ENCODE results near the gene GADL1. TPM values are rescaled to one million over a fixed set of nuclear protein-coding genes. Genes with fewer than 3 reads are reported as not detected.

Gene GADL1
- polyA plus RNA-seq, 1 donor (not counting 4 experiments of a cell fraction or from before 2014, with no cell fraction given) = not detected

GRCh38 chr3:30778933-30779332, 115.5 kb downstream of the GADL1 start:
- Histone ChIP-seq H3K4me2 (ENCODE audit: control insufficient read depth, extremely low read depth, insufficient read depth, low read depth, low read length) (no peak overlapping the region), H3K27ac (ENCODE audit: control insufficient read depth, insufficient read depth, low read length) (no peak overlapping the region), H4K20me1 (ENCODE audit: control insufficient read depth, extremely low read depth, insufficient read depth, low read length) (no peaks in the 10 kb centered on the region), H3K4me1 (ENCODE audit: control insufficient read depth, extremely low read depth, insufficient read depth, low read length) (peaks cover 6% of the 10 kb centered on the region), H2AFZ (ENCODE audit: control insufficient read depth, low read length) (no peak overlapping the region), H3K79me2 (ENCODE audit: control insufficient read depth, insufficient read depth, low read length) (no peaks in the 10 kb centered on the region), H3K4me3 (ENCODE audit: control insufficient read depth in 2 of 3, extremely low read depth in 1 of 3, insufficient read depth in 2 of 3, low read depth in 1 of 3, low read length in 3 of 3) (no peak overlapping the region), H3K27me3 (ENCODE audit: control insufficient read depth, extremely low read depth, insufficient read depth, low read length) (no peaks in the 10 kb centered on the region), H3K9ac (ENCODE audit: control insufficient read depth, extremely low read depth, insufficient read depth, low read length) (no peak overlapping the region), H3K9me1 (ENCODE audit: control insufficient read depth, extremely low read depth, insufficient read depth, low read length) (no peaks in the 10 kb centered on the region), H3K36me3 (ENCODE audit: control insufficient read depth in 2 of 2, extremely low read depth in 1 of 2, insufficient read depth in 2 of 2, low read length in 2 of 2) (no peaks in the 10 kb centered on the region), H3K9me3 (ENCODE audit: control insufficient read depth, low read depth, low read length) (no peaks in the 10 kb centered on the region)
- dilution Hi-C loops (cut with MboI; ENCODE audit: extremely low pct_ligation_motif_present, low sequenced_read_pairs) = no loop called here
- TF ChIP-seq CTCF (optimal IDR thresholded peaks at IDR 0.05 in 1 of 3, IDR thresholded peaks at IDR 0.05 in 1 of 3, conservative IDR thresholded peaks at IDR 0.05 in 1 of 3; ENCODE audit: extremely low read depth in 1 of 3, insufficient read depth in 2 of 3, low read length in 3 of 3) (no peak), EZH2 (IDR thresholded peaks at IDR 0.05; ENCODE audit: low read length) (no peak)
- no peak for DNase-seq (ENCODE audit: low read depth, low spot score)
- no peak for FAIRE-seq

- Histone ChIP-seq H3K9ac (ENCODE audit: control insufficient read depth, extremely low read depth, insufficient read depth, low read length) (no peak overlapping the region), H3K4me2 (ENCODE audit: control insufficient read depth, extremely low read depth, insufficient read depth, low read depth, low read length) (no peak overlapping the region), H3K79me2 (ENCODE audit: control insufficient read depth, insufficient read depth, low read length) (no peaks in the 10 kb centered on the region), H3K4me3 (ENCODE audit: control insufficient read depth in 2 of 3, extremely low read depth in 1 of 3, insufficient read depth in 2 of 3, low read depth in 1 of 3, low read length in 3 of 3) (no peak overlapping the region), H3K27ac (ENCODE audit: control insufficient read depth, insufficient read depth, low read length) (no peak overlapping the region), H3K27me3 (ENCODE audit: control insufficient read depth, extremely low read depth, insufficient read depth, low read length) (no peaks in the 10 kb centered on the region), H3K9me1 (ENCODE audit: control insufficient read depth, extremely low read depth, insufficient read depth, low read length) (no peaks in the 10 kb centered on the region), H3K4me1 (ENCODE audit: control insufficient read depth, extremely low read depth, insufficient read depth, low read length) (peaks cover 6% of the 10 kb centered on the region), H2AFZ (ENCODE audit: control insufficient read depth, low read length) (no peak overlapping the region), H3K9me3 (ENCODE audit: control insufficient read depth, low read depth, low read length) (no peaks in the 10 kb centered on the region), H4K20me1 (ENCODE audit: control insufficient read depth, extremely low read depth, insufficient read depth, low read length) (no peaks in the 10 kb centered on the region), H3K36me3 (ENCODE audit: control insufficient read depth in 2 of 2, extremely low read depth in 1 of 2, insufficient read depth in 2 of 2, low read length in 2 of 2) (no peaks in the 10 kb centered on the region)
- FAIRE-seq (no peak), DNase-seq (ENCODE audit: low read depth, low spot score) (no peak)
- TF ChIP-seq EZH2 (IDR thresholded peaks at IDR 0.05; ENCODE audit: low read length) (no peak), CTCF (optimal IDR thresholded peaks at IDR 0.05 in 1 of 3, IDR thresholded peaks at IDR 0.05 in 1 of 3, conservative IDR thresholded peaks at IDR 0.05 in 1 of 3; ENCODE audit: extremely low read depth in 1 of 3, insufficient read depth in 2 of 3, low read length in 3 of 3) (no peak)
- dilution Hi-C loops (cut with MboI; ENCODE audit: extremely low pct_ligation_motif_present, low sequenced_read_pairs) = no loop called here
Observed at GRCh38 chr3:30777426-30778113, 116.9 kb downstream of the GADL1 start.
